A673 (cell line): ENCODE measurements around the gene ZFPM1.

Source experiments
- EZH2 ChIP-seq: fragments of 200-600 bp; sonication (generic); IDR thresholded peaks from 2 replicates; pipeline ENCODE4 v1.6.1; 2017; ENCODE audit warnings: borderline replicate concordance, low read depth, mild to moderate bottlenecking, mixed read lengths, antibody characterized with exemption, low read length; ENCODE audit not compliant: poor library complexity, severe bottlenecking
- TF ChIP-seq, protein P1 (sequence below): fragments of 300-800, 200-600 bp; sonication (generic); conservative IDR thresholded peaks from 2 replicates; pipeline ENCODE4 v1.5.1; 2017; ENCODE audit warnings: low read depth, mild to moderate bottlenecking, antibody characterized with exemption, low read length, moderate library complexity, mixed read lengths

DNA sequence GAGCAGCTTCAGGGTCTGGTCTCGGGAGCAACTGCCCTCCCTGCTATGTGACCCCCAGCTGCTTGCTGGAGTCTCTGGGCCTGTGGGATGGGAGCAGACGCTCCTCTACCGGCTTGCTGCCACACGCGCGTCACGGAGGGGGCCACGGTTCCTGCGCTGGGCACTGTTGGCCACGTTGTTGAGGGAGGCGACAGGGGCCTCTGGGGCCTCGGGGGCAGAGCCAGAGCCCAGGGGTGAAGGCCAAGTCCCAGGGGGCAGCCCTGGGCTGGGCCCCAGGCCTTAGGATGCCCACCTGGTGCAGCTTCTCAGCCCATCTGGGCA lies 56.6 kb downstream of the ZFPM1 start:
- TF ChIP-seq, protein P1, sequence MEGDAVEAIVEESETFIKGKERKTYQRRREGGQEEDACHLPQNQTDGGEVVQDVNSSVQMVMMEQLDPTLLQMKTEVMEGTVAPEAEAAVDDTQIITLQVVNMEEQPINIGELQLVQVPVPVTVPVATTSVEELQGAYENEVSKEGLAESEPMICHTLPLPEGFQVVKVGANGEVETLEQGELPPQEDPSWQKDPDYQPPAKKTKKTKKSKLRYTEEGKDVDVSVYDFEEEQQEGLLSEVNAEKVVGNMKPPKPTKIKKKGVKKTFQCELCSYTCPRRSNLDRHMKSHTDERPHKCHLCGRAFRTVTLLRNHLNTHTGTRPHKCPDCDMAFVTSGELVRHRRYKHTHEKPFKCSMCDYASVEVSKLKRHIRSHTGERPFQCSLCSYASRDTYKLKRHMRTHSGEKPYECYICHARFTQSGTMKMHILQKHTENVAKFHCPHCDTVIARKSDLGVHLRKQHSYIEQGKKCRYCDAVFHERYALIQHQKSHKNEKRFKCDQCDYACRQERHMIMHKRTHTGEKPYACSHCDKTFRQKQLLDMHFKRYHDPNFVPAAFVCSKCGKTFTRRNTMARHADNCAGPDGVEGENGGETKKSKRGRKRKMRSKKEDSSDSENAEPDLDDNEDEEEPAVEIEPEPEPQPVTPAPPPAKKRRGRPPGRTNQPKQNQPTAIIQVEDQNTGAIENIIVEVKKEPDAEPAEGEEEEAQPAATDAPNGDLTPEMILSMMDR, result no peak
- no peak for TF ChIP-seq EZH2
